ENCODE measurements around the gene GUCA2A.

DNA sequence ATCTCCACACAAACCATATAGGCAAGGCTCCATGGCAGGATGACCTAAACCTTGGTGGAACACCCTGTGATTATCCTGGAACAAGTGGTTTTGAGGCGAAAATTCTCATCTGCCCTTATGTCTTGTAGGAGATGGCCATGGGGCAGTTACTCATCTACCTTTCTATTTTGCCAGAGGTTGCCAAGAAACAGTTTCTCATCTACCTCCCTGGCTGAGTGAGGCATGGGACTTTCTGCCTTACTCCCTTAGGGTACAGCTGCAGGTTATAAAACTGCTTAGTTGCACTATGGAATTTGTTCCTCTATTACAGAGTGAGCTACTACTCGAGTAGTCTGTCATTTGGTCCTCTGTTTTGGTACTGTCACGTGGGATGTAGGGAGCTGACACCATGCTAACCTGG, 31.3 kb upstream of the GUCA2A start:
- TF ChIP-seq, protein P1, sequence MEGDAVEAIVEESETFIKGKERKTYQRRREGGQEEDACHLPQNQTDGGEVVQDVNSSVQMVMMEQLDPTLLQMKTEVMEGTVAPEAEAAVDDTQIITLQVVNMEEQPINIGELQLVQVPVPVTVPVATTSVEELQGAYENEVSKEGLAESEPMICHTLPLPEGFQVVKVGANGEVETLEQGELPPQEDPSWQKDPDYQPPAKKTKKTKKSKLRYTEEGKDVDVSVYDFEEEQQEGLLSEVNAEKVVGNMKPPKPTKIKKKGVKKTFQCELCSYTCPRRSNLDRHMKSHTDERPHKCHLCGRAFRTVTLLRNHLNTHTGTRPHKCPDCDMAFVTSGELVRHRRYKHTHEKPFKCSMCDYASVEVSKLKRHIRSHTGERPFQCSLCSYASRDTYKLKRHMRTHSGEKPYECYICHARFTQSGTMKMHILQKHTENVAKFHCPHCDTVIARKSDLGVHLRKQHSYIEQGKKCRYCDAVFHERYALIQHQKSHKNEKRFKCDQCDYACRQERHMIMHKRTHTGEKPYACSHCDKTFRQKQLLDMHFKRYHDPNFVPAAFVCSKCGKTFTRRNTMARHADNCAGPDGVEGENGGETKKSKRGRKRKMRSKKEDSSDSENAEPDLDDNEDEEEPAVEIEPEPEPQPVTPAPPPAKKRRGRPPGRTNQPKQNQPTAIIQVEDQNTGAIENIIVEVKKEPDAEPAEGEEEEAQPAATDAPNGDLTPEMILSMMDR (IDR thresholded peaks at IDR 0.05; ENCODE audit: poor library complexity) = no peak
- TF ChIP-seq EZH2 (IDR thresholded peaks at IDR 0.05; ENCODE audit: borderline replicate concordance) (no peak), EZH2phosphoT487 (IDR thresholded peaks at IDR 0.05; ENCODE audit: low read depth, severe bottlenecking, unreplicated experiment) (no peak)
